ENCODE data around the gene RARA.

GRCh38 chr17:40373999-40374398 lies 65.0 kb downstream of the RARA start:
- TF ChIP-seq CTCF (IDR thresholded peaks at IDR 0.05) (no peak), POLR2A (IDR thresholded peaks at IDR 0.05; ENCODE audit: low read depth) (no peak), EP300 (IDR thresholded peaks at IDR 0.05) (no peak)
